ENCODE data around the gene STON1. TPM values are rescaled to one million over a fixed set of nuclear protein-coding genes. Genes with fewer than 3 reads are reported as not detected.

Gene STON1
- total and polyA plus RNA-seq, 2 of the 8 experiments (the other 6 are each of a cell fraction or from before 2014, with no cell fraction given): 5.0 to 10.1 TPM

GRCh38 chr2:48483916-48484315 is 46.0 kb upstream of the STON1 start (continued):
- TF ChIP-seq CTBP2 (IDR thresholded peaks at IDR 0.05; ENCODE audit: borderline replicate concordance, insufficient read depth, insufficient read length, low read length): no peak
- TF ChIP-seq CHD1 (IDR thresholded peaks at IDR 0.05; ENCODE audit: low read depth, low read length): no peak
- TF ChIP-seq BRCA1 (IDR thresholded peaks at IDR 0.05; ENCODE audit: low read depth, low read length): no peak
- no peak for TF ChIP-seq SP4 (IDR thresholded peaks at IDR 0.05; ENCODE audit: low read length)
- no peak for TF ChIP-seq RXRA (IDR thresholded peaks at IDR 0.05; ENCODE audit: insufficient read depth, low read depth, low read length)
- no peak for TF ChIP-seq TAF7 (optimal IDR thresholded peaks at IDR 0.05; ENCODE audit: borderline replicate concordance, low read depth, low read length)
